ENCODE measurements around the gene FRY. TPM values are rescaled to one million over a fixed set of nuclear protein-coding genes. Genes with fewer than 3 reads are reported as not detected.

The FRY gene
- total RNA-seq, 4 donors from 2014 or later, result 32.0 to 111 (median 63.8) TPM

GRCh38 chr13:32115066-32115465 is 83.5 kb downstream of the FRY start:
- intact Hi-C loops (cut with DNase I; ENCODE audit: low total_unique reads), result no loop called here
- no peaks in the 10 kb centered on the region for H3K36me3 ChIP-seq
- TF ChIP-seq POLR2A (IDR thresholded peaks at IDR 0.05), result no peak
- no peak for TF ChIP-seq CTCF (IDR thresholded peaks at IDR 0.05)
- no peak for DNase-seq
- peak overlapping the region; percentile 9 to 51 for H3K27ac ChIP-seq
- no peak overlapping the region for H3K4me3 ChIP-seq
- H3K9me3 ChIP-seq, result no peaks in the 10 kb centered on the region
- H3K27me3 ChIP-seq, result no peaks in the 10 kb centered on the region
- no peaks in the 10 kb centered on the region for H3K4me1 ChIP-seq

- intact Hi-C loops (cut with DNase I; ENCODE audit: low total_unique reads), result no loop called here
- H3K27me3 ChIP-seq, result no peaks in the 10 kb centered on the region
- no peaks in the 10 kb centered on the region for H3K9me3 ChIP-seq
- no peak for TF ChIP-seq CTCF (IDR thresholded peaks at IDR 0.05)
- no peak overlapping the region for H3K4me3 ChIP-seq
- no peaks in the 10 kb centered on the region for H3K36me3 ChIP-seq
- H3K4me1 ChIP-seq, result no peaks in the 10 kb centered on the region
- H3K27ac ChIP-seq, result peak overlapping the region in 1 of 2 donors; percentile 28
- DNase-seq, result no peak
These were observed 84.6 kb downstream of the FRY start for GRCh38 chr13:32116210-32116609.

GRCh38 chr13:32117001-32117400 is 85.4 kb downstream of the FRY start:
- H3K27ac ChIP-seq, result peak overlapping the region in 1 of 2 donors; percentile 28
- H3K4me1 ChIP-seq, result no peaks in the 10 kb centered on the region
- no peaks in the 10 kb centered on the region for H3K36me3 ChIP-seq
- intact Hi-C loops (cut with DNase I; ENCODE audit: low total_unique reads), result no loop called here
- no peaks in the 10 kb centered on the region for H3K27me3 ChIP-seq
- H3K9me3 ChIP-seq, result no peaks in the 10 kb centered on the region
- H3K4me3 ChIP-seq, result no peak overlapping the region
- DNase-seq, result no peak
- TF ChIP-seq POLR2A (IDR thresholded peaks at IDR 0.05) (no peak), CTCF (IDR thresholded peaks at IDR 0.05) (no peak)

GRCh38 chr13:32117701-32118100 is 86.1 kb downstream of the FRY start:
- peak overlapping the region in 1 of 2 donors; percentile 4 for H3K27ac ChIP-seq
- TF ChIP-seq CTCF (IDR thresholded peaks at IDR 0.05) (no peak), POLR2A (IDR thresholded peaks at IDR 0.05) (no peak)
- no peak for DNase-seq
- H3K4me3 ChIP-seq, result no peak overlapping the region
- H3K4me1 ChIP-seq, result no peaks in the 10 kb centered on the region
- no peaks in the 10 kb centered on the region for H3K27me3 ChIP-seq
- H3K36me3 ChIP-seq, result no peaks in the 10 kb centered on the region
- H3K9me3 ChIP-seq, result no peaks in the 10 kb centered on the region
- intact Hi-C loops (cut with DNase I; ENCODE audit: low total_unique reads), result no loop called here

GRCh38 chr13:32121316-32121715 is 89.7 kb downstream of the FRY start:
- Histone ChIP-seq H3K27me3 (no peaks in the 10 kb centered on the region), H3K4me3 (no peak overlapping the region), H3K9me3 (no peaks in the 10 kb centered on the region), H3K4me1 (no peaks in the 10 kb centered on the region), H3K27ac (no peak overlapping the region), H3K36me3 (no peaks in the 10 kb centered on the region)
- intact Hi-C loops (cut with DNase I; ENCODE audit: low total_unique reads), result no loop called here
- no peak for DNase-seq
- no peak for TF ChIP-seq CTCF (IDR thresholded peaks at IDR 0.05)
- TF ChIP-seq POLR2A (IDR thresholded peaks at IDR 0.05), result no peak

Measured in uterus (tissue), 4 donors.